HL-60 (cell line): ENCODE data around the gene ATP13A3.

ENCODE experiments used
- CTCF ChIP-seq: IDR thresholded peaks from one replicate; pipeline ENCODE4 v1.5.1; 2011; ENCODE audit warnings: low read length, control low read depth, inconsistent platforms; ENCODE audit not compliant: insufficient read depth
- GABPA ChIP-seq: IDR thresholded peaks from 2 replicates; pipeline ENCODE4 v1.6.1; 2012; ENCODE audit warnings: low read depth
- POLR2AphosphoS5 ChIP-seq: IDR thresholded peaks from 2 replicates; pipeline ENCODE4 v1.6.1; 2012; ENCODE audit warnings: low read depth
- REST ChIP-seq: IDR thresholded peaks from 2 replicates; pipeline ENCODE4 v1.6.1; 2012; ENCODE audit warnings: low read depth; ENCODE audit not compliant: insufficient replicate concordance

GRCh38 chr3:194392576-194392975 lies 94.2 kb downstream of the ATP13A3 start:
- TF ChIP-seq CTCF (no peak), REST (no peak), POLR2AphosphoS5 (no peak), GABPA (no peak)
